Colonic mucosa (tissue), 4 donors: ENCODE results near the gene TXK. TPM values are rescaled to one million over a fixed set of nuclear protein-coding genes. Genes with fewer than 3 reads are reported as not detected.

Experiments used
- DNase-seq: peaks from one replicate; pipeline ENCODE4 v3.0.0-alpha.2; 2020
- H3K27ac ChIP-seq: fragments of 200-600 bp; one replicate; pipeline ENCODE4 v1.8.0; 2021
- H3K27me3 ChIP-seq: fragments of 200-600 bp; one replicate; pipeline ENCODE4 v1.8.0; 2021
- H3K36me3 ChIP-seq: fragments of 200-600 bp; one replicate; pipeline ENCODE4 v1.8.0; 2021
- H3K4me1 ChIP-seq: fragments of 200-600 bp; one replicate; pipeline ENCODE4 v1.8.0; 2021; ENCODE audit warnings: mild to moderate bottlenecking
- H3K4me3 ChIP-seq: fragments of 200-600 bp; one replicate; pipeline ENCODE4 v1.8.0; 2021
- H3K9ac ChIP-seq, 2 donors: one replicate each; pipeline ENCODE4 v1.7.0; 2013; ENCODE audit warnings: control low read depth in 2 of 2, low read depth in 2 of 2, low read length in 2 of 2
- H3K9me3 ChIP-seq: fragments of 200-600 bp; one replicate; pipeline ENCODE4 v1.8.0; 2021
- CTCF ChIP-seq: fragments of 200-600 bp; IDR thresholded peaks from one replicate; pipeline ENCODE4 v1.8.0; 2022; ENCODE audit warnings: antibody characterized with exemption, mild to moderate bottlenecking
- intact Hi-C: fragments of 100-400 bp; cut with DNase I; formaldehyde crosslinking; loops from one replicate; pipeline ENCODE4 v1.14.1; 2022
- total RNA-seq, 2 donors: library from RNA; stranded (reverse); fragmentation: NEBNext Ultra II Directional in 1 of 2; extraction: Animal tissue kit (Norgen Biotek cat#: 25700) in 1 of 2; gene quantifications; one replicate each; pipeline ENCODE4 v1.2.1, GENCODE V29; 2021
- donor health status: healthy.
- donor health status: DM: no; HTN: no; CAD: no.
- donor health status: DM: no; HTN: no; CAD: no.

TXK gene
- total RNA-seq, 2 donors from 2014 or later = 0.57 to 0.72 TPM

- Histone ChIP-seq H3K27me3 (no peaks in the 10 kb centered on the region), H3K27ac (no peak overlapping the region), H3K36me3 (no peaks in the 10 kb centered on the region), H3K4me1 (peaks cover 6% of the 10 kb centered on the region), H3K9ac (no peak overlapping the region), H3K9me3 (no peaks in the 10 kb centered on the region), H3K4me3 (no peak overlapping the region)
- intact Hi-C loops = no loop called here
- DNase-seq = peak; percentile 36
- TF ChIP-seq CTCF = no peak
Observed at GRCh38 chr4:48047421-48047844, 86.6 kb downstream of the TXK start.

- H3K9me3 ChIP-seq = no peaks in the 10 kb centered on the region
- no peaks in the 10 kb centered on the region for H3K36me3 ChIP-seq
- H3K4me3 ChIP-seq = no peak overlapping the region
- intact Hi-C loops = no loop called here
- no peak for TF ChIP-seq CTCF
- H3K9ac ChIP-seq = no peak overlapping the region
- no peak overlapping the region for H3K27ac ChIP-seq
- no peaks in the 10 kb centered on the region for H3K27me3 ChIP-seq
- no peak for DNase-seq
- H3K4me1 ChIP-seq = peaks cover 6% of the 10 kb centered on the region
Observed at GRCh38 chr4:48046059-48046458, 88.0 kb downstream of the TXK start.

GRCh38 chr4:48044298-48044697 is 89.8 kb downstream of the TXK start:
- no peak for DNase-seq
- Histone ChIP-seq H3K27ac (no peak overlapping the region), H3K36me3 (no peaks in the 10 kb centered on the region), H3K4me3 (no peak overlapping the region), H3K4me1 (peaks cover 6% of the 10 kb centered on the region), H3K9ac (no peak overlapping the region), H3K27me3 (no peaks in the 10 kb centered on the region), H3K9me3 (no peaks in the 10 kb centered on the region)
- intact Hi-C loops = no loop called here
- TF ChIP-seq CTCF = no peak

GRCh38 chr4:48043504-48043903 is 90.5 kb downstream of the TXK start:
- intact Hi-C loops = no loop called here
- TF ChIP-seq CTCF = no peak
- Histone ChIP-seq H3K36me3 (no peaks in the 10 kb centered on the region), H3K9me3 (no peaks in the 10 kb centered on the region), H3K27ac (no peak overlapping the region), H3K9ac (no peak overlapping the region), H3K27me3 (no peaks in the 10 kb centered on the region), H3K4me1 (peaks cover 6% of the 10 kb centered on the region), H3K4me3 (no peak overlapping the region)
- no peak for DNase-seq

- peaks cover 6% of the 10 kb centered on the region for H3K4me1 ChIP-seq
- H3K9me3 ChIP-seq = no peaks in the 10 kb centered on the region
- H3K36me3 ChIP-seq = no peaks in the 10 kb centered on the region
- H3K9ac ChIP-seq = no peak overlapping the region
- no peak overlapping the region for H3K4me3 ChIP-seq
- TF ChIP-seq CTCF = no peak
- no peaks in the 10 kb centered on the region for H3K27me3 ChIP-seq
- intact Hi-C loops = no loop called here
- no peak overlapping the region for H3K27ac ChIP-seq
- no peak for DNase-seq
Observed at GRCh38 chr4:48042979-48043461, 91.0 kb downstream of the TXK start.
